ENCODE results near the gene SERPING1.

GRCh38 chr11:57547854-57548377 is 49.6 kb upstream of the SERPING1 start:
- no peak for TF ChIP-seq NR2F2 (IDR thresholded peaks at IDR 0.05; ENCODE audit: borderline replicate concordance, low read depth)
- no peak for TF ChIP-seq ARID5B (CRISPR knock-in tag; IDR thresholded peaks at IDR 0.05)
- no peak for TF ChIP-seq POLR2A (IDR thresholded peaks at IDR 0.05; ENCODE audit: insufficient read depth in 1 of 2, low read depth in 2 of 2, low read length in 2 of 2)
- no peak for TF ChIP-seq PREB (CRISPR knock-in tag; IDR thresholded peaks at IDR 0.05)
